IMR-90 (cell line): ENCODE results near the gene PSMA7. TPM values are rescaled to one million over a fixed set of nuclear protein-coding genes. Genes with fewer than 3 reads are reported as not detected.
A peak's percentile ranks its signal among the peaks of the same experiment; 100 is the strongest.

ENCODE experiments used
- ATAC-seq: fragments of 200-7000 bp; cut with Tn5 transposase; 2 replicates; pipeline ENCODE4 v1.9.1; 2020; ENCODE audit warnings: low read depth, mild to moderate bottlenecking, moderate library complexity
- BruUV-seq: library from RNA; stranded (reverse); fragments of 400-500 nt; replicated peaks from 2 replicates; lab custom pipeline; 2021; lab: Mats Ljungman, UMichigan
- CTCF ChIA-PET: fragments of 300-600 bp; formaldehyde crosslinking; extraction: SDS; loops from one replicate; lab custom pipeline; 2021; ENCODE audit warnings: antibody characterized with exemption; lab: Yijun Ruan, JAX
- POLR2A ChIA-PET: fragments of 300-600 bp; sonication (Branson Sonifier 250); formaldehyde crosslinking; loops from one replicate; lab custom pipeline; 2022; ENCODE audit warnings: antibody characterized with exemption; ENCODE audit not compliant: unreplicated experiment; lab: Charles Lee
- DNase-seq: peaks from one replicate; pipeline ENCODE4 v3.0.0; 2013
- H2AFZ ChIP-seq: replicated peaks from 2 replicates; pipeline ENCODE3; 2013; ENCODE audit warnings: low read length, mild to moderate bottlenecking; ENCODE audit not compliant: poor library complexity
- H2AK5ac ChIP-seq: 2 replicates; pipeline ENCODE4 v1.6.1; 2013; ENCODE audit warnings: low read depth, low read length, inconsistent platforms
- H2AK9ac ChIP-seq: replicated peaks from 2 replicates; pipeline ENCODE3; 2013; ENCODE audit warnings: mild to moderate bottlenecking, low read depth, low read length, moderate library complexity; ENCODE audit not compliant: poor library complexity
- H2BK120ac ChIP-seq: 2 replicates; pipeline ENCODE4 v1.6.1; 2013; ENCODE audit warnings: low read depth, low read length, inconsistent platforms
- H2BK15ac ChIP-seq: 3 replicates; pipeline ENCODE4 v1.6.1; 2013; ENCODE audit warnings: low read depth, low read length, inconsistent platforms
- H2BK20ac ChIP-seq: 2 replicates; pipeline ENCODE4 v1.6.1; 2013; ENCODE audit warnings: low read depth, mild to moderate bottlenecking, inconsistent platforms, low read length, moderate library complexity
- H2BK5ac ChIP-seq: 2 replicates; pipeline ENCODE4 v1.6.1; 2013; ENCODE audit warnings: mild to moderate bottlenecking, low read depth, low read length, inconsistent platforms; ENCODE audit not compliant: poor library complexity, severe bottlenecking
- H3K14ac ChIP-seq: replicated peaks from 2 replicates; pipeline ENCODE4 v1.6.1; 2013; ENCODE audit warnings: low read depth, low read length, inconsistent platforms
- H3K18ac ChIP-seq: 2 replicates; pipeline ENCODE4 v1.6.1; 2013; ENCODE audit warnings: low read depth, low read length, control low read depth
- H3K23ac ChIP-seq: 2 replicates; pipeline ENCODE4 v1.6.1; 2013; ENCODE audit warnings: low read depth, low read length, inconsistent platforms
- H3K27ac ChIP-seq: 2 replicates; pipeline ENCODE4 v1.5.1; 2013; ENCODE audit warnings: mild to moderate bottlenecking, control low read depth, low read length; ENCODE audit not compliant: insufficient read depth
- H3K27me3 ChIP-seq: 2 replicates; pipeline ENCODE4 v1.6.1; 2013; ENCODE audit warnings: low read length; ENCODE audit not compliant: control insufficient read depth, insufficient read depth
- H3K36me3 ChIP-seq: 2 replicates; pipeline ENCODE4 v1.6.1; 2013; ENCODE audit warnings: low read length, mixed read lengths; ENCODE audit not compliant: control insufficient read depth, insufficient read depth
- H3K4ac ChIP-seq: 2 replicates; pipeline ENCODE4 v1.6.1; 2013; ENCODE audit warnings: low read depth, low read length, inconsistent platforms
- H3K4me1 ChIP-seq: 2 replicates; pipeline ENCODE4 v1.6.1; 2013; ENCODE audit warnings: low read length, mixed read lengths; ENCODE audit not compliant: control insufficient read depth, insufficient read depth
- H3K4me2 ChIP-seq: 2 replicates; pipeline ENCODE4 v1.6.1; 2013; ENCODE audit warnings: low read depth, mild to moderate bottlenecking, control low read depth, low read length, moderate library complexity
- H3K4me3 ChIP-seq: 2 replicates; pipeline ENCODE4 v1.5.1; 2013; ENCODE audit warnings: low read depth, mild to moderate bottlenecking, control low read depth, low read length, moderate library complexity; ENCODE audit not compliant: insufficient read depth
- H3K56ac ChIP-seq: 2 replicates; pipeline ENCODE4 v1.6.1; 2013; ENCODE audit warnings: low read length, inconsistent platforms; ENCODE audit not compliant: insufficient read depth; ENCODE audit errors: extremely low read depth
- H3K79me1 ChIP-seq, 2 experiments: 2 replicates each; pipeline ENCODE4 v1.6.1; 2013; ENCODE audit warnings: low read length in 2 of 2, inconsistent platforms in 1 of 2, low read depth in 1 of 2
- H3K9ac ChIP-seq: 2 replicates; pipeline ENCODE4 v1.6.1; 2013; ENCODE audit warnings: low read depth, low read length, control low read depth
- H3K9me1 ChIP-seq: 2 replicates; pipeline ENCODE4 v1.6.1; 2013; ENCODE audit warnings: low read length, inconsistent platforms; ENCODE audit not compliant: insufficient read depth
- H3K9me3 ChIP-seq: 2 replicates; pipeline ENCODE4 v1.6.1; 2013; ENCODE audit warnings: low read length; ENCODE audit not compliant: control insufficient read depth, insufficient read depth
- H4K20me1 ChIP-seq: 2 replicates; pipeline ENCODE4 v1.6.1; 2013; ENCODE audit warnings: low read length, inconsistent platforms; ENCODE audit not compliant: insufficient read depth
- H4K5ac ChIP-seq: 2 replicates; pipeline ENCODE4 v1.6.1; 2013; ENCODE audit warnings: mild to moderate bottlenecking, low read depth, low read length, control low read depth
- H4K8ac ChIP-seq, 2 experiments: 2 replicates each; pipeline ENCODE4 v1.6.1; 2013; ENCODE audit warnings: low read depth in 2 of 2, low read length in 2 of 2, control low read depth in 1 of 2, inconsistent platforms in 1 of 2
- H4K91ac ChIP-seq: 2 replicates; pipeline ENCODE4 v1.6.1; 2013; ENCODE audit warnings: low read depth, low read length, inconsistent platforms; ENCODE audit not compliant: insufficient read depth
- BHLHE40 ChIP-seq: fragments of 150-350 bp; IDR thresholded peaks from 2 replicates; pipeline ENCODE4 v1.6.1; 2016; ENCODE audit warnings: mild to moderate bottlenecking, low read depth, low read length
- CEBPB ChIP-seq: IDR thresholded peaks from 2 replicates; pipeline ENCODE4 v1.6.1; 2012; ENCODE audit warnings: low read depth, low read length, improper control_type of control experiment
- CHD1 ChIP-seq: IDR thresholded peaks from 2 replicates; pipeline ENCODE4 v1.6.1; 2012; ENCODE audit warnings: low read depth, low read length, improper control_type of control experiment
- FOS ChIP-seq: fragments of 150-350 bp; IDR thresholded peaks from 2 replicates; pipeline ENCODE4 v1.6.1; 2016; ENCODE audit warnings: low read depth, low read length
- MAFK ChIP-seq: IDR thresholded peaks from 2 replicates; pipeline ENCODE4 v1.6.1; 2012; ENCODE audit warnings: low read depth, low read length, improper control_type of control experiment
- MAZ ChIP-seq: IDR thresholded peaks from 2 replicates; pipeline ENCODE4 v1.6.1; 2012; ENCODE audit warnings: low read depth, mild to moderate bottlenecking, low read length, improper control_type of control experiment, moderate library complexity, borderline replicate concordance
- MXI1 ChIP-seq: IDR thresholded peaks from 2 replicates; pipeline ENCODE4 v1.6.1; 2012; ENCODE audit warnings: low read depth, mild to moderate bottlenecking, low read length, moderate library complexity, borderline replicate concordance
- NFE2L2 ChIP-seq: fragments of 150-350 bp; IDR thresholded peaks from 2 replicates; pipeline ENCODE4 v1.6.1; 2016; ENCODE audit warnings: low read depth, mild to moderate bottlenecking, low read length
- POLR2A ChIP-seq: IDR thresholded peaks from 2 replicates; pipeline ENCODE4 v1.6.1; 2012; ENCODE audit warnings: mild to moderate bottlenecking, low read depth, low read length
- RAD21 ChIP-seq: IDR thresholded peaks from 2 replicates; pipeline ENCODE4 v1.6.1; 2012; ENCODE audit warnings: low read length, improper control_type of control experiment
- RCOR1 ChIP-seq: IDR thresholded peaks from 2 replicates; pipeline ENCODE4 v1.6.1; 2012; ENCODE audit warnings: mild to moderate bottlenecking, low read length, improper control_type of control experiment; ENCODE audit not compliant: insufficient replicate concordance
- RFX5 ChIP-seq: IDR thresholded peaks from 2 replicates; pipeline ENCODE4 v1.8.0; 2012; ENCODE audit warnings: low read depth, mild to moderate bottlenecking, low read length, moderate library complexity
- SMC3 ChIP-seq: fragments of 150-350 bp; IDR thresholded peaks from 2 replicates; pipeline ENCODE4 v1.6.1; 2016; ENCODE audit warnings: low read depth, mild to moderate bottlenecking, antibody characterized with exemption, low read length, moderate library complexity
- WGBS, 2 experiments: methylation state at CpG; one replicate each; pipeline versions ENCODE4 v1.1.5 to v1.1.7; 2013; ENCODE audit warnings: missing lambda C conversion rate in 2 of 2; ENCODE audit not compliant: insufficient read length in 1 of 2; ENCODE audit errors: extremely low coverage in 2 of 2; 5-methylcytosine and 5-hydroxymethylcytosine counted together
- dilution Hi-C: fragments of 300-500 bp; cut with HindIII; formaldehyde crosslinking; loops from one replicate; pipeline ENCODE4 v1.14.3; 2018; ENCODE audit warnings: low sequenced_read_pairs; ENCODE audit not compliant: unreplicated experiment
- in situ Hi-C: fragments of 300-500 bp; cut with MboI; formaldehyde crosslinking; loops from 3 replicates; pipeline ENCODE4 v1.14.3; 2019; ENCODE audit warnings: low sequenced_read_pairs, inconsistent platforms, mixed read lengths
- intact Hi-C: fragments of 100-400 bp; cut with micrococcal nuclease; formaldehyde crosslinking; loops from 2 replicates; pipeline ENCODE4 v1.10.0; 2022
- polyA plus RNA-seq, 3 experiments: library from polyadenylated mRNA; depleted of rRNA; stranded (reverse); fragments of >200 nt; gene quantifications; 2 replicates each; pipeline ENCODE4 v1.2.3, GENCODE V29; 2012; ENCODE audit warnings: low replicate concordance in 1 of 3
- total RNA-seq: library from RNA; depleted of rRNA; stranded (reverse); fragments of >200 nt; gene quantifications from 2 replicates; pipeline ENCODE4 v1.2.3, GENCODE V29; 2012
- TF ChIP-seq, protein P1 (sequence below): fragments of 150-350 bp; IDR thresholded peaks from 2 replicates; pipeline ENCODE4 v1.6.1; 2017; ENCODE audit warnings: mild to moderate bottlenecking, antibody characterized with exemption, low read length, low read depth
- TF ChIP-seq, protein P2 (sequence below): conservative IDR thresholded peaks from 2 replicates; pipeline ENCODE4 v1.5.1; 2012; ENCODE audit warnings: mild to moderate bottlenecking, low read depth, low read length, improper control_type of control experiment
- TF ChIP-seq, protein P3 (sequence below): fragments of 150-350 bp; IDR thresholded peaks from 2 replicates; pipeline ENCODE4 v1.6.1; 2016; ENCODE audit warnings: low read depth, mild to moderate bottlenecking, low read length, moderate library complexity, borderline replicate concordance

Gene PSMA7
- total and polyA plus RNA-seq, 2 of the 4 experiments (the other 2 are of a cell fraction) = 417 to 458 TPM

DNA sequence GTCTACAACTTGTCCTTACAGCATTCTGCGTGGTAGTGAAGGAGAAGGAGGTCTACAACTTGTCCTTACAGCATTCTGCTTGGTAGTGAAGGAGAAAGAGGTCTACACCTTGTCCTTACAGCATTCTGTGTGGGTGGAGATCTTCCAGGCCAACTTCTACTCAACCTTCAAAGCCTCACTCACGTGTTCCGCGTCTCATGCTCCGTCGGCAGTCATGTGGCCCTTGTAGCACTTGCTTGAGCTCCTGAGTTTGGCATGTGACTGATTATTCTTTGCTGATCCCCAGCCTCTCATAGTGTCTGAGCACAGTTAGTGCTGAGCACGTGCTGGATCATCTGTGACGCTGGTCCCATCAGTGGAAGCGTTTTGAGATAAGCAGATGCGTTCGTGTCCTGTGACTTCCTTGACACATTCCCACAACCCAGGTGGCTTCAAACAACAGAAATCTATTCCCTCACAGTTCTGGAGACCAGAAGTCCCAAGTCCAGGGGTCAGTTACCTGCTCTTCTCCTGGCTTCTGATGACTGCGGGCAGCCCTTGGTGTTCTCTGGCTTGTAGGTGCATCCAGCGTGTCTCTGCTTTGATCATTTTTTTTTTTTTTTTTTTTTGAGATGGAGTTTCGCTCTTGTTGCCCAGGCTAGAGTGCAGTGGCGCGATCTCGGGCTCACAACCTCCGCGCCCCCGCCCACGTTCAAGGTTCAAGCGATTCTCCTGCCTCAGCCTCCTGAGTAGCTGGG is 3.0 kb upstream of the PSMA7 start:
- no peak for DNase-seq

More for the DNA sequence above, 3.0 kb upstream of the PSMA7 start:
- Histone ChIP-seq H2AFZ (no peak overlapping the region), H3K14ac (no peak overlapping the region), H2BK5ac (no peak overlapping the region), H3K9me1 (peaks cover 44% of the 10 kb centered on the region), H3K18ac (no peak overlapping the region), H4K91ac (no peak overlapping the region), H4K20me1 (peaks cover 86% of the 10 kb centered on the region), H3K9ac (no peak overlapping the region), H2BK20ac (no peak overlapping the region; the same call in 1 of the 2 replicates), H3K36me3 (peaks cover 7% of the 10 kb centered on the region), H3K4me2 (no peak overlapping the region), H3K4me3 (no peak overlapping the region), H3K79me1 (peaks cover 17 to 79% of the 10 kb centered on the region in 2 experiments; a peak in 3 of 4 replicates), H3K4ac (no peak overlapping the region), H2AK9ac (no peak overlapping the region), H2AK5ac (no peak overlapping the region), H3K27ac (no peak overlapping the region), H4K8ac (no peak overlapping the region), H2BK15ac (no peak overlapping the region), H3K23ac (peak overlapping the region; percentile 28), H4K5ac (no peak overlapping the region), H2BK120ac (no peak overlapping the region), H3K9me3 (no peaks in the 10 kb centered on the region), H3K56ac (no peak overlapping the region), H3K4me1 (peaks cover 14% of the 10 kb centered on the region), H3K27me3 (no peaks in the 10 kb centered on the region)
- CTCF ChIA-PET = no interaction called here
- no peak for ATAC-seq
- dilution Hi-C loops = no loop called here
- no peak for TF ChIP-seq CEBPB
- TF ChIP-seq, protein P1, sequence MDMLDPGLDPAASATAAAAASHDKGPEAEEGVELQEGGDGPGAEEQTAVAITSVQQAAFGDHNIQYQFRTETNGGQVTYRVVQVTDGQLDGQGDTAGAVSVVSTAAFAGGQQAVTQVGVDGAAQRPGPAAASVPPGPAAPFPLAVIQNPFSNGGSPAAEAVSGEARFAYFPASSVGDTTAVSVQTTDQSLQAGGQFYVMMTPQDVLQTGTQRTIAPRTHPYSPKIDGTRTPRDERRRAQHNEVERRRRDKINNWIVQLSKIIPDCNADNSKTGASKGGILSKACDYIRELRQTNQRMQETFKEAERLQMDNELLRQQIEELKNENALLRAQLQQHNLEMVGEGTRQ = no peak
- TF ChIP-seq POLR2A = no peak
- TF ChIP-seq RCOR1 = no peak
- no peak for TF ChIP-seq MAZ
- no peak for TF ChIP-seq RAD21
- no peak for TF ChIP-seq NFE2L2
- TF ChIP-seq CHD1 = no peak
- TF ChIP-seq FOS = no peak
- no peak for TF ChIP-seq BHLHE40
- no peak for TF ChIP-seq RFX5
- TF ChIP-seq, protein P2, sequence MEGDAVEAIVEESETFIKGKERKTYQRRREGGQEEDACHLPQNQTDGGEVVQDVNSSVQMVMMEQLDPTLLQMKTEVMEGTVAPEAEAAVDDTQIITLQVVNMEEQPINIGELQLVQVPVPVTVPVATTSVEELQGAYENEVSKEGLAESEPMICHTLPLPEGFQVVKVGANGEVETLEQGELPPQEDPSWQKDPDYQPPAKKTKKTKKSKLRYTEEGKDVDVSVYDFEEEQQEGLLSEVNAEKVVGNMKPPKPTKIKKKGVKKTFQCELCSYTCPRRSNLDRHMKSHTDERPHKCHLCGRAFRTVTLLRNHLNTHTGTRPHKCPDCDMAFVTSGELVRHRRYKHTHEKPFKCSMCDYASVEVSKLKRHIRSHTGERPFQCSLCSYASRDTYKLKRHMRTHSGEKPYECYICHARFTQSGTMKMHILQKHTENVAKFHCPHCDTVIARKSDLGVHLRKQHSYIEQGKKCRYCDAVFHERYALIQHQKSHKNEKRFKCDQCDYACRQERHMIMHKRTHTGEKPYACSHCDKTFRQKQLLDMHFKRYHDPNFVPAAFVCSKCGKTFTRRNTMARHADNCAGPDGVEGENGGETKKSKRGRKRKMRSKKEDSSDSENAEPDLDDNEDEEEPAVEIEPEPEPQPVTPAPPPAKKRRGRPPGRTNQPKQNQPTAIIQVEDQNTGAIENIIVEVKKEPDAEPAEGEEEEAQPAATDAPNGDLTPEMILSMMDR = no peak
- TF ChIP-seq, protein P3, sequence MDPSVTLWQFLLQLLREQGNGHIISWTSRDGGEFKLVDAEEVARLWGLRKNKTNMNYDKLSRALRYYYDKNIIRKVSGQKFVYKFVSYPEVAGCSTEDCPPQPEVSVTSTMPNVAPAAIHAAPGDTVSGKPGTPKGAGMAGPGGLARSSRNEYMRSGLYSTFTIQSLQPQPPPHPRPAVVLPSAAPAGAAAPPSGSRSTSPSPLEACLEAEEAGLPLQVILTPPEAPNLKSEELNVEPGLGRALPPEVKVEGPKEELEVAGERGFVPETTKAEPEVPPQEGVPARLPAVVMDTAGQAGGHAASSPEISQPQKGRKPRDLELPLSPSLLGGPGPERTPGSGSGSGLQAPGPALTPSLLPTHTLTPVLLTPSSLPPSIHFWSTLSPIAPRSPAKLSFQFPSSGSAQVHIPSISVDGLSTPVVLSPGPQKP = no peak
- TF ChIP-seq SMC3 = no peak
- TF ChIP-seq MXI1 = no peak
- TF ChIP-seq MAFK = no peak
- TSS peak; percentile 32 for BruUV-seq
- intact Hi-C loops = no loop called here
- POLR2A ChIA-PET = no interaction called here
- 94% methylated on average over 5 of the region's 22 CpGs; no CpG with 5 or more reads in 1 of the 2 experiments for WGBS, 2 experiments
- in situ Hi-C loops = no loop called here
